ENCODE data around the gene NIFK. TPM values are rescaled to one million over a fixed set of nuclear protein-coding genes. Genes with fewer than 3 reads are reported as not detected.
"Not testable (repeated sequence)": the region's sequence is repeated elsewhere in the genome, so short reads cannot be mapped to it uniquely, and the experiment has no call there.

The NIFK gene
- polyA plus RNA-seq, 2 donors, result 38.2 to 39.9 TPM

DNA sequence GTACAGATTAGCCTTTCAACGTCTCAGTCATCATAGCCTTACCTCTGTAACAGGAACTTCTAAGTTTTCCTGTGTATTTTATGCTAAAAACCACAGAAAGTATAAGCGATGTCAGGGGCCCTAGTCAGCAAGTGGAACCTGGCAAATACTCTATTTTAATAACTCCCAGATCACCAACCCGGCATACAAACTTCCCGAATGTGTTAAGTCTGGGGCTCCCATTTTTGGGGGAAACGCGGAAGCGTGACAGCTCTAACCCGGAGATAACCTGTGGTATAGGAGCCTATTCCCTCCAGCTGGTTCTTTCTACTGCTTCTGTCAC, 574 bp downstream of the NIFK start:
- Histone ChIP-seq H3K4me1 (ENCODE audit: control insufficient read depth in 2 of 2, insufficient read depth in 2 of 2, low read length in 1 of 2) (no peaks in the 10 kb centered on the region), H3K27me3 (ENCODE audit: control insufficient read depth in 1 of 2, insufficient read depth in 2 of 2, low read length in 2 of 2) (no peaks in the 10 kb centered on the region), H3K4me3 (ENCODE audit: low read depth in 1 of 2, low read length in 2 of 2) (peak overlapping the region; percentile 83 to 96), H3K27ac (ENCODE audit: low read depth in 2 of 2, low read length in 1 of 2) (peak overlapping the region; percentile 68 to 83), H3K9me3 (ENCODE audit: control insufficient read depth in 2 of 2, insufficient read depth in 1 of 2, low read depth in 1 of 2, low read length in 1 of 2) (no peaks in the 10 kb centered on the region), H3K36me3 (ENCODE audit: control insufficient read depth in 2 of 2, insufficient read depth in 2 of 2, low read length in 1 of 2) (peaks cover 0 to 6% of the 10 kb centered on the region in 2 donors)
- WGBS, 2 donors, result 0 to 1% methylated on average over 8 of the region's 8 CpGs

DNA sequence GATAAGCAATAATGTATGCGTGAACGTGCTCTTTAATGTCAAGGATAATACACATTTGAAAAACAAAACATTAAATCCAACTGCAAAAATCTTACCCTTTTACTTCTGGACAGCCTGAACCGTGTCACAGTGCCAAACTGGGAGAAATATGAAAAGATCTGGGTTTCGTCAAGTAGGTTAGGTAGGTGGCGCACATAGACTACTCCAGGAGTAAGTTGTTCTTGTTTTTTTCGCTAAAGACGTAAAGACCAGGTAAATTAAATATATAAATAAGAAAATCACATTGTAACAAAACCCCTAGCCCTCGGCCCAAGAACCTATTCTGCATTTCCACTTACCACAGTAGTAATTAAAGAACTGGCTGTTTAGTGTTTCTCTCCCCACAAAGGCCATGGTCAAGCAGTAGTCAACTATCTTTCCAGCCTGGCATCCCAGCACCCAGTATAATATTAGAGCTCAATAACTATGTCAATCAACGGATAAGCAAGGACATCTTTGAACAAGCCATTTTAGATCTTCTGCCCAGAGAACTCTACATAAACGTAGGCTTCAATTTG, 1.1 kb downstream of the NIFK start:
- Histone ChIP-seq H3K27ac (ENCODE audit: low read depth in 2 of 2, low read length in 1 of 2) (peak overlapping the region in 1 of 2 donors; percentile 68), H3K27me3 (ENCODE audit: control insufficient read depth in 1 of 2, insufficient read depth in 2 of 2, low read length in 2 of 2) (no peaks in the 10 kb centered on the region), H3K4me1 (ENCODE audit: control insufficient read depth in 2 of 2, insufficient read depth in 2 of 2, low read length in 1 of 2) (no peaks in the 10 kb centered on the region), H3K9me3 (ENCODE audit: control insufficient read depth in 2 of 2, insufficient read depth in 1 of 2, low read depth in 1 of 2, low read length in 1 of 2) (no peaks in the 10 kb centered on the region), H3K4me3 (ENCODE audit: low read depth in 1 of 2, low read length in 2 of 2) (peak overlapping the region; percentile 83 to 96), H3K36me3 (ENCODE audit: control insufficient read depth in 2 of 2, insufficient read depth in 2 of 2, low read length in 1 of 2) (peaks cover 0 to 8% of the 10 kb centered on the region in 2 donors)
- WGBS, 2 donors, result 19 to 20% methylated on average over 10 of the region's 10 CpGs

DNA sequence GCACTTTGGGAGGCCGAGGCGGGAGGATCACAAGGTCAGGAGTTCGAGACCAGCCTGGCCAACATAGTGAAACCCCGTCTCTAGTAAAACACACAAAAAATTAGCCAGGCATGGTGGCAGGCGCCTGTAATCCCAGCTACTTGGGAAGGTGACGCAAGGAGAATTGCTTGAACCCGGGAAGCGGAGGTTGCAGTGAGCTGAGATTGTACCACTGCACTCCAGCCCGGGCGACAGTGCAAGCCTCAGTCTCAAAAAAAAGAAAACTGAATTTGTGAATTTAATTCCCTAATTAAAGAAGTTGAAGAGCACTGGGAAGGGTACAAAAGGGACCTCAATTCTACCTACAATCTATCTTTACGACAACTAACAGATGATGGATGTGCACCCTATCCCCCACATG, 2.1 kb downstream of the NIFK start:
- WGBS, 2 donors, result 96 to 97% methylated on average over 11 of the region's 11 CpGs
- H3K9me3 ChIP-seq (ENCODE audit: control insufficient read depth in 2 of 2, insufficient read depth in 1 of 2, low read depth in 1 of 2, low read length in 1 of 2); H3K27ac ChIP-seq (ENCODE audit: low read depth in 2 of 2, low read length in 1 of 2); H3K27me3 ChIP-seq (ENCODE audit: control insufficient read depth in 1 of 2, insufficient read depth in 2 of 2, low read length in 2 of 2); H3K4me1 ChIP-seq (ENCODE audit: control insufficient read depth in 2 of 2, insufficient read depth in 2 of 2, low read length in 1 of 2); H3K4me3 ChIP-seq (ENCODE audit: low read depth in 1 of 2, low read length in 2 of 2): not testable (repeated sequence)
- H3K36me3 ChIP-seq (ENCODE audit: control insufficient read depth in 2 of 2, insufficient read depth in 2 of 2, low read length in 1 of 2), result peaks cover 0 to 11% of the 10 kb centered on the region in 2 donors

DNA sequence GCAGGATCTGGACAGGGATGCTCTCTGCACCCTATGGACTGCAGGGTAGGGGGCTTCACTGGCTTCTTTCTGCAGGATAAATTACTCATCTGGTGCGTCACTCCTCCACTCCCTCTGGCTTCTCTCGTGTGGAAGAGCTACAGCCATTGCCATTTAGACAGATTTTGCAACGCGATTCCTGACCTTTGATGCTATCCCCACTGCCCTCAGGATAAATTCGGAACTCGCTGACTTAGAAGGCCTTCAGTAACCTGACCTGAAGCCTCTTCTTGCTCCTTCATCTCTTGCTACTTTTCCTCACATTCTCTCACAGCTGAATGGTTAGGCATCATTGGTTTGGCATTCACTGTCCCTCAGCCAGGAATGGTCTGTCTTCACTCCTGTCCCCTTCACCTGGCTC, 5.3 kb downstream of the NIFK start:
- Histone ChIP-seq H3K4me3 (ENCODE audit: low read depth in 1 of 2, low read length in 2 of 2) (no peak overlapping the region), H3K4me1 (ENCODE audit: control insufficient read depth in 2 of 2, insufficient read depth in 2 of 2, low read length in 1 of 2) (no peaks in the 10 kb centered on the region), H3K36me3 (ENCODE audit: control insufficient read depth in 2 of 2, insufficient read depth in 2 of 2, low read length in 1 of 2) (peaks cover 0 to 17% of the 10 kb centered on the region in 2 donors), H3K27ac (ENCODE audit: low read depth in 2 of 2, low read length in 1 of 2) (no peak overlapping the region), H3K27me3 (ENCODE audit: control insufficient read depth in 1 of 2, insufficient read depth in 2 of 2, low read length in 2 of 2) (no peaks in the 10 kb centered on the region), H3K9me3 (ENCODE audit: control insufficient read depth in 2 of 2, insufficient read depth in 1 of 2, low read depth in 1 of 2, low read length in 1 of 2) (no peaks in the 10 kb centered on the region)
- WGBS, 2 donors, result 81 to 90% methylated on average over 6 of the region's 6 CpGs

DNA sequence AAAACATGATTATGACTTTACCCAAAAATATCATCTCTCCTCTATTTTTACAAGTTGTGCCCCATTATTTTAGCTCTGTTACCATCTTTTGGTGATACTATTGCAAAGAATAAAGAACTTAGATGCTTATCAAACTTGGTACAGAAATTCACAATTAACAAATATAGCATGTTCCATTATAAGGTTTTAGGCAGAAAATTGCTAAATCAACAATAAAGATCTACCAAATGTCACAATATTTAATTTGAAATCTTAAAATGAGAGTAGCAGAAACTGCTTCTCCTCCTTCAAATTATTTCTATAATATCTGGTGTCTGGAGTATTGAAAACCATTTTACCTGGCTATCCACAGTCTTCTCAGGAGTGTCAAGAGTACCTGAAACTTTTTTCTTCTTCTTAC, 8.7 kb downstream of the NIFK start:
- Histone ChIP-seq H3K27ac (ENCODE audit: low read depth in 2 of 2, low read length in 1 of 2) (no peak overlapping the region), H3K27me3 (ENCODE audit: control insufficient read depth in 1 of 2, insufficient read depth in 2 of 2, low read length in 2 of 2) (no peaks in the 10 kb centered on the region), H3K36me3 (ENCODE audit: control insufficient read depth in 2 of 2, insufficient read depth in 2 of 2, low read length in 1 of 2) (peaks cover 0 to 17% of the 10 kb centered on the region in 2 donors), H3K4me1 (ENCODE audit: control insufficient read depth in 2 of 2, insufficient read depth in 2 of 2, low read length in 1 of 2) (no peaks in the 10 kb centered on the region), H3K4me3 (ENCODE audit: low read depth in 1 of 2, low read length in 2 of 2) (no peak overlapping the region), H3K9me3 (ENCODE audit: control insufficient read depth in 2 of 2, insufficient read depth in 1 of 2, low read depth in 1 of 2, low read length in 1 of 2) (no peaks in the 10 kb centered on the region)

DNA sequence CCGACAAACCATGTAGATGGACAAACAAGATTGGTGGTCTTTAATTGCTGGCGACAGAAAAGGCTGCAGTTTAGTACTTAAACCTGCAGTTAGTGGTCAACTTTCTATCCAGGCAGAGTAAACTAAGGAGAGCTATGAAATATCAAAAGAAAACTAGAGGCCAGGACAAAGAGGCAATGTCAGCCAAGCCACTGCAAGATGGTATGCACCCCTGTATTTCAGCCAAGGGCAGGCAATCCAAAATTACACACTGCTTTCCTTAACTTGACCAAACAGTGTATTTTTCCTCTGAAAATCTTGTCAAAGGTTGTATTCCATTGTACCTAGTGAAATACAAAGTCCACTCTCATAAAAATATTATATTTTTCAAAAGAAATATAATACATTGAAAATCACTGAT, 9.3 kb downstream of the NIFK start:
- H3K9me3 ChIP-seq (ENCODE audit: control insufficient read depth in 2 of 2, insufficient read depth in 1 of 2, low read depth in 1 of 2, low read length in 1 of 2), result no peaks in the 10 kb centered on the region
- no peaks in the 10 kb centered on the region for H3K4me1 ChIP-seq (ENCODE audit: control insufficient read depth in 2 of 2, insufficient read depth in 2 of 2, low read length in 1 of 2)
- no peaks in the 10 kb centered on the region for H3K27me3 ChIP-seq (ENCODE audit: control insufficient read depth in 1 of 2, insufficient read depth in 2 of 2, low read length in 2 of 2)
- H3K27ac ChIP-seq (ENCODE audit: low read depth in 2 of 2, low read length in 1 of 2), result no peak overlapping the region
- no peak overlapping the region for H3K4me3 ChIP-seq (ENCODE audit: low read depth in 1 of 2, low read length in 2 of 2)
- H3K36me3 ChIP-seq (ENCODE audit: control insufficient read depth in 2 of 2, insufficient read depth in 2 of 2, low read length in 1 of 2), result peaks cover 0 to 17% of the 10 kb centered on the region in 2 donors
- WGBS, 2 donors, result 94 to 96% methylated on average over 2 of the region's 2 CpGs

DNA sequence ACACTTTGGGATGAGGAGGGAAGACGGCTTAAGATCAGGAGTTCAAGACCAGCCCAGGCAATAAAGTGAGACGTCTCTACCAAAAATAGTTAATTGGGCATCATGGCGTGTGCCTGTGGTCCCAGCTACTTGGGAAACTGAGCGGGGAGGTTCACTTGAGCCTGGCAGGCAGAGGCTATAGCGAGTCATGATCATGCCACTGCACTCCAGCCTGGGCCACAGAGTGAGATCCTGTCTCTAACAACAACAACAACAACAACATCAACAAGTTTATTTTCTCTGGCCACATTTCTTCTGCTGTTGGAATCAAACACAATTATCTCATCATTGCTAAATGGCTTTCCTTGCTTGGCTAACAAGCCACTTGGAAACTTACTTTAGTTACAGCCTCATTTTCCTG, 13.4 kb downstream of the NIFK start:
- 82 to 87% methylated on average over 5 of the region's 5 CpGs for WGBS, 2 donors
- Histone ChIP-seq H3K27ac (ENCODE audit: low read depth in 2 of 2, low read length in 1 of 2) (no peak overlapping the region), H3K9me3 (ENCODE audit: control insufficient read depth in 2 of 2, insufficient read depth in 1 of 2, low read depth in 1 of 2, low read length in 1 of 2) (no peaks in the 10 kb centered on the region), H3K4me3 (ENCODE audit: low read depth in 1 of 2, low read length in 2 of 2) (no peak overlapping the region), H3K36me3 (ENCODE audit: control insufficient read depth in 2 of 2, insufficient read depth in 2 of 2, low read length in 1 of 2) (no peaks in the 10 kb centered on the region), H3K4me1 (ENCODE audit: control insufficient read depth in 2 of 2, insufficient read depth in 2 of 2, low read length in 1 of 2) (no peaks in the 10 kb centered on the region), H3K27me3 (ENCODE audit: control insufficient read depth in 1 of 2, insufficient read depth in 2 of 2, low read length in 2 of 2) (no peaks in the 10 kb centered on the region)

DNA sequence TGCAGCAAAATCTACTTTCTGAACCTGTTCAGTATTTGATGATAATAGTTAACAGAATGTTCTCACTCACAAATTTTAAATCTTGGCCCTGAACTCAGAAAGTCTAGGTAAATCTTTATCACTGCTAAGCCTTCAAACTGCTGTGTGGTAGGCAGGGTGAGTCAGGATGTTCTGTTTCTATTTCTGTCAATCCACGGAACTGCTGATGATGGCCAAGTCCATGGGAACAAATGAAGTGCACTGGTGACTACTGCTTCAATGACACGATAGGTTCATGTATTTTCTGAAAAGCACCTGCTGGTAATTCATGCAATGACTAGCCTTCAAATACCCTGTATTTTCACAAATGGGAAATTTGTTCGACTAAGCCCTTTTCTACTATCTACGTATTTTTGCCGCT, 14.2 kb downstream of the NIFK start:
- no peak overlapping the region for H3K27ac ChIP-seq (ENCODE audit: low read depth in 2 of 2, low read length in 1 of 2)
- H3K4me3 ChIP-seq (ENCODE audit: low read depth in 1 of 2, low read length in 2 of 2), result no peak overlapping the region
- H3K4me1 ChIP-seq (ENCODE audit: control insufficient read depth in 2 of 2, insufficient read depth in 2 of 2, low read length in 1 of 2), result no peaks in the 10 kb centered on the region
- H3K27me3 ChIP-seq (ENCODE audit: control insufficient read depth in 1 of 2, insufficient read depth in 2 of 2, low read length in 2 of 2), result no peaks in the 10 kb centered on the region
- H3K9me3 ChIP-seq (ENCODE audit: control insufficient read depth in 2 of 2, insufficient read depth in 1 of 2, low read depth in 1 of 2, low read length in 1 of 2), result no peaks in the 10 kb centered on the region
- no peaks in the 10 kb centered on the region for H3K36me3 ChIP-seq (ENCODE audit: control insufficient read depth in 2 of 2, insufficient read depth in 2 of 2, low read length in 1 of 2)
- WGBS, 2 donors, result 63 to 65% methylated on average over 5 of the region's 5 CpGs

DNA sequence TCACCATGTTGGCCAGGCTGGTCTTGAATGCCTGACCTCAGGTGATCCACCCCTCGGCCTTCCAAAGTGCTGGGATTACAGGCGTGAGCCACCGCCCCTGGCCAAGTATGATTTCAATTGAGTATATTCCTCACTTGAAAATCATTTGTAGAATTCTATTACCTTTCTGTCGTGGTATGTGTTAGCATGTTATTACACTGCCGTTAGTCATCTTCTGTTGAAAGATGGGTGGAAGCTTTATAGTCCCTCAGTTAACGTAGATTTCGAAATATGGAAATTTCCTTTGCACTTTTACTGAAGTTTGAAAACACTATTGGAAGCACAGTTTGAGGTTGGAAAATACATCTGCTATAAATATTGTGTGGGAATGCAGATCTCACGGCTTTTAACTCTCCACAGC, 14.7 kb downstream of the NIFK start:
- WGBS, 2 donors, result 43 to 54% methylated on average over 8 of the region's 8 CpGs
- H3K27me3 ChIP-seq (ENCODE audit: control insufficient read depth in 1 of 2, insufficient read depth in 2 of 2, low read length in 2 of 2), result no peaks in the 10 kb centered on the region
- H3K4me1 ChIP-seq (ENCODE audit: control insufficient read depth in 2 of 2, insufficient read depth in 2 of 2, low read length in 1 of 2), result no peaks in the 10 kb centered on the region
- no peaks in the 10 kb centered on the region for H3K36me3 ChIP-seq (ENCODE audit: control insufficient read depth in 2 of 2, insufficient read depth in 2 of 2, low read length in 1 of 2)
- no peaks in the 10 kb centered on the region for H3K9me3 ChIP-seq (ENCODE audit: control insufficient read depth in 2 of 2, insufficient read depth in 1 of 2, low read depth in 1 of 2, low read length in 1 of 2)
- H3K4me3 ChIP-seq (ENCODE audit: low read depth in 1 of 2, low read length in 2 of 2), result no peak overlapping the region
- H3K27ac ChIP-seq (ENCODE audit: low read depth in 2 of 2, low read length in 1 of 2), result no peak overlapping the region

DNA sequence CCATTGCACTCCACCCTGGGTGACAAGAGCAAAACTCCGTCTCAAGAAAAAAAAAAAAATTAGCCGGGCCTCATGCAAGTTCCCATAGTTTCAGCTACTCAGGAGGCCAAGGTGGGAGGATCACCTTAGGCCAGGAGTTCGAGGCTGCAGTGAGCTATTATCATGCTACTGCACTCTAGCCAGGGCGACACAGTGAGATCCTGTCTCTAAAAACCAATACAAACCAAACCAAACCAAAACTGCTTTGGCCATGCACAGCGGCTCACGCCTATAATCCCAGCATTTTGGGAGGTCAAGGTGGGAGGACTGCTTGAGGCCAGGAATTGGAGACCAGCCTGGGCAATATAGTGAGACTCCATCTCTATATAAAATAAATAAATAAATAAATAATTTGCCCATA, 19.1 kb downstream of the NIFK start:
- H3K36me3 ChIP-seq (ENCODE audit: control insufficient read depth in 2 of 2, insufficient read depth in 2 of 2, low read length in 1 of 2), result no peaks in the 10 kb centered on the region
- H3K27ac ChIP-seq (ENCODE audit: low read depth in 2 of 2, low read length in 1 of 2), result no peak overlapping the region
- H3K27me3 ChIP-seq (ENCODE audit: control insufficient read depth in 1 of 2, insufficient read depth in 2 of 2, low read length in 2 of 2), result no peaks in the 10 kb centered on the region
- H3K4me3 ChIP-seq (ENCODE audit: low read depth in 1 of 2, low read length in 2 of 2), result no peak overlapping the region
- no peaks in the 10 kb centered on the region for H3K4me1 ChIP-seq (ENCODE audit: control insufficient read depth in 2 of 2, insufficient read depth in 2 of 2, low read length in 1 of 2)
- no peaks in the 10 kb centered on the region for H3K9me3 ChIP-seq (ENCODE audit: control insufficient read depth in 2 of 2, insufficient read depth in 1 of 2, low read depth in 1 of 2, low read length in 1 of 2)
- 95 to 97% methylated on average over 6 of the region's 6 CpGs for WGBS, 2 donors

All from esophagus (tissue), 2 donors.